H1 (cell line): ENCODE data around the gene DPM2. TPM values are rescaled to one million over a fixed set of nuclear protein-coding genes. Genes with fewer than 3 reads are reported as not detected.

ENCODE experiments used
- CTCF ChIA-PET: fragments of 300-600 bp; sonication (Branson Sonifier 250); formaldehyde crosslinking; loops from one replicate; lab custom pipeline; 2021; ENCODE audit not compliant: partially characterized antibody; lab: Charles Lee
- POLR2A ChIA-PET: fragments of 300-600 bp; sonication (Branson Sonifier 250); formaldehyde crosslinking; loops from one replicate; lab custom pipeline; 2021; ENCODE audit warnings: inconsistent platforms; ENCODE audit not compliant: partially characterized antibody; lab: Charles Lee
- DNase-seq, 2 experiments: peaks; one replicate each; pipeline versions ENCODE4 v3.0.0 to v3.0.0-alpha.2; 2010 to 2022; ENCODE audit warnings: low spot score in 2 of 2, low read depth in 1 of 2, mixed read lengths in 1 of 2
- FAIRE-seq: peaks from 2 replicates; lab custom pipeline; 2011; peaks lifted over from hg19 to GRCh38; lab: Jason Lieb, UNC
- H2AFZ ChIP-seq: 2 replicates; pipeline ENCODE4 v1.8.1; 2012; ENCODE audit warnings: low read length, inconsistent platforms
- H2AK5ac ChIP-seq: 2 replicates; pipeline ENCODE4 v1.6.1; 2013; ENCODE audit warnings: low read depth, low read length
- H2BK120ac ChIP-seq: replicated peaks from 2 replicates; pipeline ENCODE3; 2013; ENCODE audit warnings: low read depth, low read length, inconsistent platforms
- H2BK12ac ChIP-seq: 2 replicates; pipeline ENCODE4 v1.6.1; 2013; ENCODE audit warnings: low read depth, low read length
- H2BK15ac ChIP-seq: 2 replicates; pipeline ENCODE4 v1.6.1; 2013; ENCODE audit warnings: low read length
- H2BK20ac ChIP-seq: 2 replicates; pipeline ENCODE4 v1.6.1; 2013; ENCODE audit warnings: low read length
- H2BK5ac ChIP-seq: 2 replicates; pipeline ENCODE4 v1.6.1; 2013; ENCODE audit warnings: low read depth, low read length
- H3K14ac ChIP-seq: 2 replicates; pipeline ENCODE4 v1.6.1; 2013; ENCODE audit warnings: inconsistent platforms; ENCODE audit not compliant: insufficient read length
- H3K18ac ChIP-seq: 2 replicates; pipeline ENCODE4 v1.6.1; 2013; ENCODE audit warnings: low read length; ENCODE audit errors: extremely low read depth
- H3K23ac ChIP-seq: 2 replicates; pipeline ENCODE4 v1.6.1; 2013; ENCODE audit warnings: inconsistent platforms; ENCODE audit not compliant: insufficient read length
- H3K23me2 ChIP-seq: 2 replicates; pipeline ENCODE4 v1.6.1; 2013; ENCODE audit warnings: low read depth, low read length
- H3K27ac ChIP-seq: 2 replicates; pipeline ENCODE4 v1.6.1; 2011; ENCODE audit warnings: low read depth, low read length, inconsistent platforms
- H3K27me3 ChIP-seq, 4 experiments: replicated peaks in 1 of 4; 1 replicate in 1 of 4; 2 replicates in 3 of 4; pipeline versions ENCODE4 v1.6.1 to v1.8.1; 2011 to 2013; ENCODE audit warnings: low read length in 3 of 4, mild to moderate bottlenecking in 3 of 4, inconsistent platforms in 2 of 4, mixed read lengths in 2 of 4, moderate library complexity in 1 of 4; ENCODE audit not compliant: control insufficient read depth in 3 of 4, insufficient read depth in 3 of 4; ENCODE audit errors: extremely low read depth in 1 of 4
- H3K36me3 ChIP-seq, 4 experiments: 2 replicates each; pipeline versions ENCODE4 v1.6.1 to v1.8.1; 2011 to 2013; ENCODE audit warnings: mild to moderate bottlenecking in 4 of 4, low read length in 3 of 4, moderate library complexity in 2 of 4, control low read depth in 1 of 4, inconsistent platforms in 1 of 4; ENCODE audit not compliant: insufficient read depth in 4 of 4, control insufficient read depth in 2 of 4
- H3K4ac ChIP-seq: replicated peaks from 2 replicates; pipeline ENCODE3; 2013; ENCODE audit warnings: low read length, low read depth, mixed read lengths, inconsistent platforms; ENCODE audit not compliant: insufficient read length
- H3K4me1 ChIP-seq, 4 experiments: replicated peaks in 1 of 4; 1 replicate in 1 of 4; 2 replicates in 3 of 4; pipeline versions ENCODE4 v1.6.1 to v1.8.1; 2011 to 2013; ENCODE audit warnings: low read length in 3 of 4, inconsistent platforms in 2 of 4, mixed read lengths in 1 of 4; ENCODE audit not compliant: insufficient read depth in 4 of 4, control insufficient read depth in 3 of 4
- H3K4me2 ChIP-seq, 2 experiments: 2 replicates each; pipeline versions ENCODE4 v1.6.1 to v1.8.1; 2011 to 2013; ENCODE audit warnings: low read depth in 2 of 2, low read length in 2 of 2, control low read depth in 1 of 2, inconsistent platforms in 1 of 2, mild to moderate bottlenecking in 1 of 2; ENCODE audit not compliant: insufficient read depth in 1 of 2
- H3K4me3 ChIP-seq, 4 experiments: fragments of 200-600, 300-600 bp in 1 of 4; sonication (generic), shearing (Covaris generic), sonication (Bioruptor Twin) in 1 of 4; 2 replicates each; pipeline versions ENCODE4 v1.5.1 to v1.8.1; 2011 to 2016; ENCODE audit warnings: low read length in 4 of 4, low read depth in 3 of 4, control low read depth in 2 of 4, inconsistent platforms in 2 of 4, mild to moderate bottlenecking in 2 of 4, mixed read lengths in 1 of 4, moderate library complexity in 1 of 4; ENCODE audit not compliant: insufficient read depth in 2 of 4; ENCODE audit errors: extremely low read depth in 1 of 4
- H3K56ac ChIP-seq: replicated peaks from 2 replicates; pipeline ENCODE3; 2013; ENCODE audit warnings: low read depth, mild to moderate bottlenecking, mixed read lengths, low read length, inconsistent platforms; ENCODE audit not compliant: insufficient read length
- H3K79me1 ChIP-seq: 2 replicates; pipeline ENCODE4 v1.6.1; 2013; ENCODE audit warnings: low read depth, low read length, control low read depth
- H3K79me2 ChIP-seq, 2 experiments: 2 replicates each; pipeline versions ENCODE4 v1.6.1 to v1.8.1; 2012 to 2013; ENCODE audit warnings: low read length in 2 of 2, mild to moderate bottlenecking in 2 of 2, inconsistent platforms in 1 of 2; ENCODE audit not compliant: insufficient read depth in 2 of 2, control insufficient read depth in 1 of 2
- H3K9ac ChIP-seq, 4 experiments: replicated peaks in 1 of 4; 1 replicate in 1 of 4; 2 replicates in 3 of 4; pipeline versions ENCODE4 v1.6.1 to v1.8.1; 2011 to 2013; ENCODE audit warnings: low read depth in 3 of 4, low read length in 3 of 4, control low read depth in 2 of 4, mild to moderate bottlenecking in 2 of 4, moderate library complexity in 2 of 4, inconsistent platforms in 1 of 4; ENCODE audit errors: extremely low read depth in 1 of 4
- H3K9me3 ChIP-seq, 2 experiments: 2 replicates each; pipeline versions ENCODE4 v1.6.1 to v1.8.1; 2012 to 2013; ENCODE audit warnings: mild to moderate bottlenecking in 2 of 2, moderate library complexity in 2 of 2, control low read depth in 1 of 2, inconsistent platforms in 1 of 2, low read depth in 1 of 2, low read length in 1 of 2, mixed read lengths in 1 of 2; ENCODE audit not compliant: insufficient read depth in 2 of 2
- H4K20me1 ChIP-seq, 2 experiments: replicated peaks in 1 of 2; 2 replicates each; pipeline versions ENCODE3 to v1.8.1; 2011 to 2013; ENCODE audit warnings: inconsistent platforms in 2 of 2, low read length in 2 of 2, mild to moderate bottlenecking in 1 of 2; ENCODE audit not compliant: insufficient read depth in 2 of 2, control insufficient read depth in 1 of 2
- H4K5ac ChIP-seq: 2 replicates; pipeline ENCODE4 v1.6.1; 2013; ENCODE audit warnings: low read length, low read depth, mixed read lengths, inconsistent platforms; ENCODE audit not compliant: insufficient read length
- H4K8ac ChIP-seq: 2 replicates; pipeline ENCODE4 v1.8.0; 2013; ENCODE audit warnings: mild to moderate bottlenecking, moderate library complexity, low read length, inconsistent platforms; ENCODE audit not compliant: insufficient read depth; ENCODE audit errors: extremely low read depth
- H4K91ac ChIP-seq: replicated peaks from 2 replicates; pipeline ENCODE3; 2013; ENCODE audit warnings: low read length, mixed read lengths, inconsistent platforms; ENCODE audit not compliant: insufficient read length
- JUND ChIP-seq: IDR thresholded peaks from 2 replicates; pipeline ENCODE4 v1.6.1; 2011; ENCODE audit warnings: mild to moderate bottlenecking, improper control_type of control experiment, low read length
- USF2 ChIP-seq: IDR thresholded peaks from 2 replicates; pipeline ENCODE4 v1.6.1; 2011; ENCODE audit warnings: low read length, improper control_type of control experiment
- WGBS, 2 experiments: shearing (Covaris generic) in 1 of 2; methylation state at CpG; one replicate each; pipeline versions ENCODE4 v1.1.6 to v1.1.7; 2013 to 2015; ENCODE audit warnings: low lambda C conversion rate in 2 of 2, mixed read lengths in 2 of 2, inconsistent platforms in 1 of 2, low coverage in 1 of 2, missing lambda C conversion rate in 1 of 2; ENCODE audit not compliant: insufficient replicate concordance in 2 of 2, insufficient coverage in 1 of 2, insufficient read length in 1 of 2; ENCODE audit errors: extremely low coverage in 1 of 2, missing lambda C conversion rate in 1 of 2; 5-methylcytosine and 5-hydroxymethylcytosine counted together
- polyA plus RNA-seq, 7 experiments: library from polyadenylated mRNA; depleted of rRNA in 3 of 7; stranded (reverse) in 5 of 7; unstranded in 2 of 7; fragments of >200 nt in 5 of 7; fragments of 200-250 nt in 2 of 7; gene quantifications; 1 replicate in 5 of 7; 2 replicates in 1 of 7; 4 replicates in 1 of 7; pipeline versions ENCODE4 v1.2.1 to v1.2.3, GENCODE V29; 2011 to 2013; ENCODE audit warnings: missing spikeins in 2 of 7, mixed read lengths in 2 of 7
- total RNA-seq: library from RNA; stranded (reverse); fragmentation: NEBNext Ultra II Directional; extraction: Animal tissue kit (Norgen Biotek cat#: 25700); gene quantifications from 2 replicates; pipeline ENCODE4 v1.2.1, GENCODE V29; 2021

Gene DPM2
- total and polyA plus RNA-seq, 2 of the 8 experiments (the other 6 are each of a cell fraction or from before 2014, with no cell fraction given) = 45.4 to 95.4 TPM

GRCh38 chr9:127927988-127928675 lies 9.5 kb downstream of the DPM2 start:
- no peaks in the 10 kb centered on the region for H3K79me1 ChIP-seq
- H3K27ac ChIP-seq = no peak overlapping the region
- no peak for DNase-seq
- no peak overlapping the region for H2BK120ac ChIP-seq
- H2BK12ac ChIP-seq = peak overlapping the region; percentile 32; the same call in 1 of the 2 replicates
- peak overlapping the region; percentile 48 for H3K18ac ChIP-seq
- no peak overlapping the region for H3K14ac ChIP-seq
- H3K4me3 ChIP-seq = peak overlapping the region; percentile 31 to 62 (median 48)
- POLR2A ChIA-PET = interaction anchor here (0.7 to 1.6 kb wide), 8 partner anchors 9 to 172 kb away, joined by 3 to 5 read pairs (median 3); partner anchors contain the start of genes DPM2, NAIF1 and SLC25A25
- H4K91ac ChIP-seq = peak overlapping the region; percentile 75
- H4K20me1 ChIP-seq = peaks cover 0 to 3% of the 10 kb centered on the region in 2 experiments
- H3K9me3 ChIP-seq = no peaks in the 10 kb centered on the region
- peaks cover 13 to 24% (median 20%) of the 10 kb centered on the region in 4 experiments for H3K4me1 ChIP-seq
- no peak overlapping the region for H3K23ac ChIP-seq
- H2BK5ac ChIP-seq = no peak overlapping the region
- no peak overlapping the region for H2AK5ac ChIP-seq
- H2BK20ac ChIP-seq = no peak overlapping the region
- TF ChIP-seq JUND (no peak), USF2 (no peak)
- TF ChIP-seq, all 59 proteins: peak for 0
- 23% methylated on average over 23 of the region's 24 CpGs; no CpG with 5 or more reads in 1 of the 2 experiments for WGBS, 2 experiments
- Histone ChIP-seq H2BK15ac (peak overlapping the region; percentile 13; the same call in 1 of the 2 replicates), H2AFZ (no peak overlapping the region), H4K8ac (peak overlapping the region; percentile 66; the same call in 1 of the 2 replicates), H4K5ac (no peak overlapping the region), H3K27me3 (peaks cover 0 to 18% (median 16%) of the 10 kb centered on the region in 4 experiments; a peak in 6 of 7 replicates), H3K79me2 (no peaks in the 10 kb centered on the region), H3K23me2 (peaks cover 20% of the 10 kb centered on the region; the same call in 1 of the 2 replicates), H3K36me3 (no peaks in the 10 kb centered on the region), H3K56ac (no peak overlapping the region), H3K9ac (no peak overlapping the region), H3K4me2 (peak overlapping the region; percentile 76 to 96), H3K4ac (no peak overlapping the region)
- no peak for FAIRE-seq
- CTCF ChIA-PET = interaction anchor here (0.6 to 8.1 kb wide), 8 partner anchors 15 to 1898 kb away, joined by 3 to 68 read pairs (median 4); no protein-coding TSS in a partner anchor
